IPS DF 4.7 (cell line): ENCODE measurements around the gene COL7A1.
"Not testable (repeated sequence)": the region's sequence is repeated elsewhere in the genome, so short reads cannot be mapped to it uniquely, and the experiment has no call there.

Experiments used
- DNase-seq: peaks from one replicate; pipeline ENCODE4 v3.0.0-alpha.2; 2013; ENCODE audit warnings: low spot score; ENCODE audit errors: extremely low read depth

COL7A1 gene

DNA sequence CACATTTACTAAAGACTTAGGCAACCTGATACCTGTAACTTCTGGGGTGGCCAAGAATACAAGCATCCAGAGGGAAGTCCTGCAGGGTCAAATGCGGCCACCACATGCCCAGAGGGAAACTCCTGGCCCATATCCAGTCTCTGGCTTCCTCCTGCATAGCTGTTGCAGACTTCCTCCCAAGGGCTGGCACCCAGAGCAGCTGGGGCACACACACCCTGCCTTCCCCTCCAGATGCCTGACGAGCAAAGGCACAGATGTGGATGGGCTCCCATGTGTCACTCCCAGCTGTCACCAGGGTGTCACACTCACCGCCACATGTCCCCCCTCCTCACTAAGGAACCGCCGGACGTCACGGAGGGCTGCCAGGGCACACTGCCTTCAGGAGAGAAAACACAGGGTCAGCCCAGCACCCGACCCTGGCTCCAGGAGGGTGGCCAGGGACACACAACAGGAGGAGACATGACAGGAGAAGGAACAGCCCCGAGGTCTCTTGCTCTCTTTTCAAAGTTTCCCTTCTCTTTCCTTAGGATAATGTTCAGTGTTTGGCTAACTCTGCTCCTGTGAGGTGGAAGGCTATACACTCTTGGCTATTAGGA, 51.8 kb downstream of the COL7A1 start:
- DNase-seq, result no peak

DNA sequence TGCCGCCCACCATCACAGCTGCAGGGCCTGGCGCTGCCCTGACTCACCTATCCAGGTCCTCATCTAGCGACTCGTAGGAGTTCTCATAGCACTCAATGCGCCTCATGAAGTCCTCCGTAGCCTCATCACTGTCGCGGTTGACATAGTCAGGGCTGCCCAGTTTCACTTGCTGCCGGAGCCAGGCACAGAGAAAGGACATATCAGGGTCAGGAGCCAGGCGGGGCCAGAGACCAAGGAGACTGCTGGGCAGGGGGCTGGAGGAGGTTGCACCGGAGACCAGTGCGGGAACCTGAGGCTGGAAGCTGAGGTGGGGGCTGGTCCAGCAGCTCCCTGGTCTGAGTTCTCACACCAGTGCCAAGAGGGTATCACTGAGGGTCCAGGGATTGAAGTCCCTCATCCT, 56.7 kb downstream of the COL7A1 start:
- DNase-seq, result no peak

DNA sequence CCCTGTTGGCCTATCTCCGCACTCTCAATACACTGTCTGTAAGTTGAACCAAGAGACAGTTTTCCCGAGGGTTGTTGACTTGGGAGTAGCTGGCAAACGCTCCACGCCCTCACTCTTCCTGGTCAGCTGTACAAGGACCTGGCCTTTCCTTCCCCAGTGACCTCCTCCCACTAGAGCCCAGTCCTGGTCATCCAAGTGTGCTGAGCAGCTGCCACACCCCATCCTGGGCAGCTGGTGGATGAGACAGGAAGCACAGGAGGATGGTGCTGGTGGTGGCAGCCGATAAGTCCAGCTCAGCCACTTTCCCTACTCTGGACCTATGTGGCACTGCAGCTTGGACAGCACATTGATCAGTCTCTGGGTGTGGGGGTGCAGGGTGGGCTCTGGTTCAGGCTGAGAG, 58.3 kb downstream of the COL7A1 start:
- no peak for DNase-seq

DNA sequence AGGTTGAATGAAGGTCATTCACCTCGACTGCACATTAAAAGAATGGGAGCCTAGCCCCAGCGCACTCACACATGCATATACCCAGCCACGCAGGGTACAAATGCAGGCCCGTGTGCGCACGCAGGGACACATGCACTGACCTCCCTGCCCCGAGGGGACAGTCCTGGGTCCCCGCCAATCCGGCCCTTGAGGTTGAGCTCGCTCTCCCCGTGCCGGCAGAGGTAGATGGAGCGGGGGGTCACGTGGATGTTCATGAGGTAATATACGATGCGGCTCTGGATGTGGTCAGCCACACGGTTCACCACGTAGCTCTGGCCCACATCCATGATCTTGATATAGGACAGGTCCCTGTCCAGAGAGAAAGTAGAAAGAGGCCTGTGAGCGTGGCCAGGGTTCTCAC, 59.0 kb downstream of the COL7A1 start:
- no peak for DNase-seq

DNA sequence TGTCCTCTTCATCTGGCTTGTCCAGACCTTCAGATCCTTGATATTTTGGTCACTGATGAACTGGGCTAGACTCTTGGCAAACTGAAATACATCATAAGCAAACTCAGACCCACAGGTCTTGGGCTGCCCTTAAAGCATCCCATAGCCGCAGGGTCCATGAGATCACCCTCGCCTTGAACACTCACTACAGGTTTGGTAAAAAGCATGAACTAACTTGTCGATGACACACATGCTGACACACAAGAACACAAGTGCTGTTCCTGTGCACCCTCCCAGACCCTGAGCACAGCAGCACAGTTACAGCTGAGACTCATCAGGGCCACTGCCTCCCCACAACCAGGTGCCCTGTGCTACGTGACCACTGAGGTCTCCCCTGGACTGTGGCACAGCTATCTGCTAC, 59.6 kb downstream of the COL7A1 start:
- no peak for DNase-seq

DNA sequence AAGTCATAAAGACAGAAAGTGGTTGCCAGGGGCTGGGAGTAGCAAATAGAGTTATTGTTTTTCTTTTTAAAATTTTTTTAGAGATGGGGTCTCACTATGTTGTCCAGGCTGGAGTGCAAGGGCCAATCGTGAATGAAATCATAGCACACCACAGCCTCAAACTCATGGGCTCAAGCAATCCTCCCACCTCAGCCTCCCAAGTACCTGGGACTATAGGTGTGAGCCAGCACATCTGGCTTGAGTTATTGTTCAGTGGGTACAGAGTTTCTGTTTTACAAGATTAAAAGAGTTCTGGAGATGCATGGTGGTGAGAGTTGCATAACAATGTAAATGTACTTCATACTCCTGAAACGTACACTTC, 62.2 kb downstream of the COL7A1 start:
- DNase-seq, result no peak

DNA sequence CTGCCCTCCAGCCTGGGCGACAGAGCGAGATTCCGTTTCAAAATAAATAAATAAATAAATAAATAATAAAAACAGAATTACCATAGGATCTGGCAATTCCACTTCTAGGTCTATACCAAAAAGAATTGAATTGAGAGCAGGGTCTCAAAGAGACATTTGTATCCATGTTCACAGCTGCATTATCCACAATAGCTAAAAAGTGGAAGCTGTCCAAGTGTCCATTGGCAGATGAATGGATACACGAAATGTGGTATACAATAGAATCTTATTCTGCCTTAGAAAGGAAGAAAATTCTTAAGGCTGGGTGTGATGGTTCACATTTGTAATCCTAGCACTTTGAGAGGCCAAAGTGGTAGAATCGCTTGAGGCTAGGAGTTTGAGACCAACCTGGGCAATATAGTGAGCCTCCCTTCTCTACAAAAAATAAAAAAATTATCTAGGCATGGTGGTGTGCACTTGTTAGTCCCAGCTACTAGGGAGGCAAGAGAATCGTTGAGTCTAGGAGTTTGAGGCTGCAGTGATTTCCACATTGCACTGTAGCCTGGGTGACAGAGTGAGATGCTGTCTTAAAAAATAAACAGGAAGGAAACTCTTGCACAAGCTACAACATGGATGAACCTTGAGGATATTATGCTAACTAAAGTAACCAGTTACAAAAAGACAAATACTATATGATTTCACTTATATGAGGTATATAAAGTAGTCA, 62.7 kb downstream of the COL7A1 start:
- DNase-seq, result no peak

DNA sequence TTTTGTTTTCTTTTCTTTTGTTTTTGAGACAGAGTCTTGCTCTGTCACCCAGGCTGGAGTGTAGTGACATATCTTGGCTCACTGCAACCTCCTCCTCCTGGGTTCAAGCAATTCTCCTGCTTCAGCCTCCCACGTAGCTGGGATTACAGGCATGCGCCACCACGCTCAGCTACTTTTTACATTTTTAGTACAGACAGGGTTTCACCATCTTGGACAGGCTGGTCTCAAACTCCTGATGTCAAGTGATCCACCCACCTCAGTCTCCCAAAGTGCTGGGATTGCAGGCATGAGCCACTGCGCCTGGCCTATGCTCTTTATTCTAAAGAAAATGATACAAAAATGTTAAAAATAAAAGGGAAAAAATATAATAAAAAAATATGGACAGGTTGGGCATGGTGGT, 64.4 kb downstream of the COL7A1 start:
- DNase-seq, result not testable (repeated sequence)

DNA sequence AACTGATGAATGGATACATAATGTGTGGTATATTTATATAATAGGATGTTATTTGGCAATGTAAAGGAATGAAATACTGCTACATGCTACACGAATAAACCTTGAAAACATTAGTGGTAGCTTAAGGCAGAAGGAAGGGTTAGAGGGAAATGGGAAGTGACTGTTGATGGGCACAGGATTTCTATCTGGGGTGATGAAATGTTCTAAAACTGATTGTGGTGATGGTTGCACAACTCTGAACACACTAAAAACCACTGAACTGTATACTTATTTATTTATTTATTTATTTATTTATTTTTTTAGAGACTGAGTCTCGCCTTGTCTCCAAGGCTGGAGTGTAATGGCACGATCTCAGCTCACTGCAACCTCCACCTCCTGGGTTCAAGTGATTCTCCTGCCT, 66.4 kb downstream of the COL7A1 start:
- DNase-seq, result no peak

DNA sequence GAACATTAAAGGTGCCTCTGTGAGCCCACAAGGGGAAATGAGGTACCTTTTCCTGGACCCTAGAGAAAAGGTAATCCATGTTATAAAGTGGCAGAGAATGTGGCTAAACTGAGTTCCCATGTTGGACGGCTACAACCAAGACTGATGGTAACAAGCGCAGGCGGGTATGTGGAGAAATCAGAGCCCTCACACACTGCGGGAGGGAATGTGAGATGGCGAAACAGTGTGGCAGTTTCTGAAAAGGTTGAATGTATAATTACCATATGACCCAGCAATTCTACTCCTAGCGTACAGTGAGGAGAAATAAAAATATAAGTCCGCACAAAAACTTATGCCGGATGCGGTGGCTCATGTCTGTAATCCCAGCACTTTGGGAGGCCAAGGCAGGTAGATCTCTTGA, 67.1 kb downstream of the COL7A1 start:
- no peak for DNase-seq

DNA sequence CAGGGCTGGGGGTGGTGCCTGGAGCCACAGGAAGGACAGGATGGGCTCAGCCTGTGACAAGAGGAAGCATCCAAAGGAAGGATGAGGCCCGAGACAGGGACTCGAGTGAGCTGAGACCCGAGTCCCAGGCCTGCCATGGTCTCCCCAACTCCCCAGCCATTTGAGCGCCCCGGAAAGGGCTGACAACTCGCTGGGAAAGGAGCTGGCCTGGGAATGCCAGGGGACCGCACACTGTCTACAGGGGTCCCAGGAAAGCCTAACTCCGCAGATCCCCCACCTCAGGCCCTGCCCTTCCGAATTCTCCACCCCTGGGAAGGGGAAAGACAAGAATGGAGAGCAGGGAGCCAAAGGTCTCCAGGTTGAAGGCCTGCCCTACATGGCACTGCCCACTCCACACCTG, 70.2 kb downstream of the COL7A1 start:
- no peak for DNase-seq

DNA sequence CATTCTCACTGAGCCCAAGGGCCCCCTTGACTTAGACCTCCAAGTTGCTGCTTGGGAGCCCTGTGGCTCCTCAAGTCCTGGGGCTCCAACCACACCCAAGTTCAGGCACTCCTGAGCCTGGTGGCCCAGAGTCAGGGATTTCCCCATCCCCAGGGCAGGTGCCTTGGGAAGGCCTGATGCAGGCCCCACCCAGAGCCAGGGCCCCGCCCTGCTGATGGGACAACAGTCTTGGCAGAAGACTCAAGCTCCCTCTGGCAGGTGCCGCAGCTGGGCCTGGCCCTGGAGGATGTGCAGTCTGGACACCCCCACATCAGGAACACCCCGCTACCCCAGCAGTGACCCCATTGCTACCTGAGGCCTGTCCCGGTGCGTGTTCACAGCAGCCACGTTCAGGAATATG, 73.5 kb downstream of the COL7A1 start:
- DNase-seq, result no peak

DNA sequence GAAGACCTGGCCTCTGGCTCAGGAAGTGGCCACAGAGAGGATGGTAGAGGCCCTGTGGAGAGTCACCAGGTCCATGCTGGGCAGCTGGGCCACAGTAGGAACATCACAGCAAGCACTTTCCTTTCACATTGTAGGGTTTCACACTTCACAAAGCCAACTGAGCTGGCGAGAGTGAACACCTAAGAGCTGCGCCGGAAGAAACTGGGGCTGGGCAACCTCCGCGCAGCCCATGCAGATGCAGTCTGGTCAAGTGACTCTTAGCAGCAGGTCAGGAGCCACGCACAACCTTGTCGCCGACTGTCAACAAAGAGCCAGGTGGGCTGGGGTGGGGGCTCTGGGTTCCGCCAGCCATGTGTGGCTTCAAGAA, 75.9 kb downstream of the COL7A1 start:
- no peak for DNase-seq

DNA sequence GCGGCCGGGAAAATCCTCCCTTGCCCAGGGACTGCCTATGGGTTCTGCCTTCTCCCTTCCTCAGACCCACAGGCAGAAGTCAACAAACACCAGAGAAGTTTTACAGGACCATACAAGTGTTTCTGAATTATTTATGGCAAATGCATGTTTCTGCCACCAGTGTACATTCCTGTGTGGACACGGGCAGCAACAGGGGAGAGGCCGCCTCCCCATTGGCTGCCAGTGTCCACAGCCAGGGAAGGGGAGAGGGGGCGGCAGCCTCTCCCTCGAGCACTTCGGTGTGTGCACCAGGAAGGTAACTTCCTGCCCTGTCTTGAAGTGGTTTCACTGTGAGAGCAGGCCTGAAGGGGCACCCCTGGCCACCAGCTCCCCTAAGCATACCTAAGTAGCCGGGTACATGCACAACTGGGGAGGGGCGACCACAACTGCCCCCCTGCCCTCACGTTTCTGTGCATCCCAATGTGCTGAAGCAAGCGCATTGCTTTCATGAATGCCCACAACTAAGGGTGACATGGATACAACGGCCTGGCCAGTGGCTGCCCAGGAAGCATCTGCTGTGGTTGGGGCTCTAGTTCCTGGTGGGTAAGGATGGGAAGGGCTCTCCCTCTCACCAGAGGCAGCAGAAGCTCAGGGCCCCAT, 76.4 kb downstream of the COL7A1 start:
- DNase-seq, result no peak

DNA sequence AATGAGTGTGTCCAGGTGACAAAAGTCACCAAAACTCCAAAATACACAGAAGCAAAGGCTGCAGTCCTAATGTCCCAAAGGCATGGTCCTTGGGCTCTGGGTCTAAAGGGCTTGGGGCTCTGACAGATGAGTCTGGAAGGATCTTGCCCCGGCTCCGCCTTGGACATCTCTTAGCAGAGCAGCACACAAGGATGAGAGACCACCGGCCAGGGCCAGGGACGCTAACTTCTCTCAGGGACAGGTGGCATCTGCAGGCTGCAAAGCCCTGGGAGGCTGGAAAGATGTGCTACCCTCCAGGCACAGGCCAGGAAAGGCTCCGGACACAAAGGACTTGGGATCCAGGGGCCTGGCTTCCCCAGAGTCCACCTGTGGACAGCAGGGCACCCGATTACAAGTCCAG, 77.1 kb downstream of the COL7A1 start:
- DNase-seq, result no peak

DNA sequence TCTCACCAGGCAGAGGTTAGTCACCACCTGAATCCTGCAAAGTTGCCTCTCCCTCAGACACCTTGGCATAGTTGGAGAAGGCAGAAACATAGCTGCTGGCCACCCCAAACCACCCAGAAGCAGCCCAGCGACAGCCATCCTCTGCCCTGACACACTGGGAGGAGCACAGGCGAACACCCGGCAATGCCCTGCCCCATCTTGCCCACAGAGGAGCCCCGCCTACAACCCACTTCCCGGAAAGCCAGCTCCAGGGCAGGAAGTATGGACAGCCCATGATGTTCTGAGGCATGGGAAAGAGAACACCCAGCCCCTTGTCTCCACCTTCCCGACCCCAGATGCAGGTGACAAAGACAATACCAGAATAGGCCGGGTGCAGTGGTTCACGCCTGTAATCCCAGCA, 78.6 kb downstream of the COL7A1 start:
- DNase-seq, result no peak

DNA sequence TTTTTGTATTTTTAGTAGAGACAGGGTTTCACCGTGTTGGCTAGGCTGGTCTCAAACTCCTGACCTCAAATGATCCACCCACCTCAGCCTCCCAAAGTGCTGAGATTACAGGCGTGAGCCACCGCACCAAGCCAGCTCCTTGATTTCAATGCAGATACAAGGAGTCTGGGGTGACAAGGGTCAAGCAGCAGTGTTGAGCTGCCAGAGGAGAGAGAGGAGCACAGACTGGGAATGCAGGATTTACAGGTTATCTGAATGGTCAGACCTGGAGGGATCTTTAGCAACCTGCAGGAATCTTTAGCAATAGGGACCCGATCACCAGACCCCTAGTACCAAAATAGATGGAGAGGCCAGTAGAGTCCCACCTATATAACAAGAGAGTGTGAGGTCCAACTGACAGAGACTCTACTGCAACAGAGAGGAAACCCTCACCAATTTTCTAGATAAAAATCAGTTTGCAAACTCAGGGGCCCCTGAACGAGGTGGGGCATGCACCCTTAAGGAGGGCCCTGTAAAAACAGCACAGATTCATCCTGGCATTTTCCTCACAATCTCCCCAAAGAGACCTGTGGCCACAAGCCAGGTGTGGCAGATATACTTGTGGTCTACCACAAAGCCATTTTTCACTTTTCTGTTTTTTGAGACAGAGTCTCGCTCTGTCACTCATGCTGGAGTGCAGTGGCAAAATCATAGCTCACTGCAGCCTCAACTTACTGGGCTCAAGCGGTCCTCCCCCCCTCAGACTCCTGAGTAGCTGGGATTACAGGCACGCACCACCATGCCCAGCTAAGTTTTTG, 80.5 kb downstream of the COL7A1 start:
- DNase-seq, result no peak
